Measurements from ENCODE around the gene ZNF302.

ZNF302 gene

DNA sequence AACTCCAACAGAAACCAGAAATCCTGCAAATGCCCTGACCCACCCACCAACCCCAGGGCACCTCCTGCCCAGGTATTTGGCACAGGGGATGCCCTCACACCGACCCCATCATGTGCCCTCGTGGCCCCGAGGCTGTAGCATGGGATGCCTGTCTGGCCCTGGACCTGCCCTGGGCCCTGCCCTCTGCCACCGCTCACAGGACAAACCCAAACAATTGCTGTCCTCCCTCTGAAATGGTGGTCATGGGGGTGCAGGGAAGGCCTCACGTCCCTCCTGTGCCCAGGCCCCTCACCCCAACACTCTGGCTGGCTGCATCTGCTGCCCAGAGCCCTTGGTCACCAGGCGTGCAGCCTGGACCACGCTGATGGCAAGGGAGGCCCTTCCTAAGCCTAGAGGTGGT, 54.5 kb downstream of the ZNF302 start:
- DNase-seq = peak in 1 of 51 donors; percentile 0

DNA sequence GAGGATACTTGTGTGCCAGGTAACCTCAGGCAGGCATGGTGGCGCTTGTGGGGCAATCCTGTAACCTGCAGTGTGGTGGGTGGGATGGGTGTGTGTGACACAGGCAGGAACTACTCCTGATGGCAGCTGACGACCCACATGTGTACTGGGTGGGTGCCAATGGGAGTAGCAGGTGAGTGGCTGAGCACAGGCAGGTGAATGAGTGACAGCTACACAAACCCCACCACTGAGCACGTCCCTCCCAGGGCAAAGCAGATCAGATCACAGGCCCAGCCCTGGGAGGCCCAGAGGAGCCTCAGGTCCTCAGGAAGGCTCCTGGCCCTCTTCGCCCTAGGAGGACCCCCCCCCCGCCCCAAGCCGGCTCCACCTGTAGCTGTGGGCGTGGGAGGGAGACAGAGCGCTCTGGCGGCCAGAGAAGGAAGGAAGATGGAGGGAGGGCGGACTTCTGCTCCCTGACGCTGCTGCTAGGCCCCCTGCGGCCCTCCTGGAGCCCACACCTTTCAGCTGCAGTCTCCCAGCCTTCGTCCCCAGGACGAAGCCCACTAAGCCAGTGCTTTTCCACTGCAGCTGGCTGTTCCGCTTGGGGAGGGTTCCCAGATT, 55.2 kb downstream of the ZNF302 start:
- no peak for DNase-seq

DNA sequence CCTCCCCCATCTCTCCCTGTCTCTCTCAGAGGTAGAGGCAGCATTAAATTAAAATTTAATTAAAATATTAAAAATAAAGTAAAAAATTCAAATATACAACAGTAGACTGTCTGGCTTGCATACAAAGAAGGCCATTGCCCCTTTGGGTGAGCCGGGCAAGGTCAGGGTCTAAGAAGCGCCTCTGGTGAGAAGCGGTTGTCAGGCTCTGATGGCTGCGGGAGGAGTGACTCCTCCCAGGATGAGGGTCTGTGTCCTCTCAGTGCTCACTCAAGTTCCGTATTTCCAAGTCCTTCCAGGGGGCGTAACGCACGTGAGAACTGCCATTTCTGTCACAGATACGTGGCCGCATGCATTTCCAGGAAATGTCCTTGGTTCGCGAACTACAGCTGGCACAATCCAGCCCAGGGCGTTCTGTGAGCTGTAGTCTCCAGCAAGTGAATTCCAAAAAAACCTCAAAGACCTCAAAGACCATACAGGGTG, 55.8 kb downstream of the ZNF302 start:
- DNase-seq = peak in 15 of 51 donors; percentile 51 to 81 (median 72)

DNA sequence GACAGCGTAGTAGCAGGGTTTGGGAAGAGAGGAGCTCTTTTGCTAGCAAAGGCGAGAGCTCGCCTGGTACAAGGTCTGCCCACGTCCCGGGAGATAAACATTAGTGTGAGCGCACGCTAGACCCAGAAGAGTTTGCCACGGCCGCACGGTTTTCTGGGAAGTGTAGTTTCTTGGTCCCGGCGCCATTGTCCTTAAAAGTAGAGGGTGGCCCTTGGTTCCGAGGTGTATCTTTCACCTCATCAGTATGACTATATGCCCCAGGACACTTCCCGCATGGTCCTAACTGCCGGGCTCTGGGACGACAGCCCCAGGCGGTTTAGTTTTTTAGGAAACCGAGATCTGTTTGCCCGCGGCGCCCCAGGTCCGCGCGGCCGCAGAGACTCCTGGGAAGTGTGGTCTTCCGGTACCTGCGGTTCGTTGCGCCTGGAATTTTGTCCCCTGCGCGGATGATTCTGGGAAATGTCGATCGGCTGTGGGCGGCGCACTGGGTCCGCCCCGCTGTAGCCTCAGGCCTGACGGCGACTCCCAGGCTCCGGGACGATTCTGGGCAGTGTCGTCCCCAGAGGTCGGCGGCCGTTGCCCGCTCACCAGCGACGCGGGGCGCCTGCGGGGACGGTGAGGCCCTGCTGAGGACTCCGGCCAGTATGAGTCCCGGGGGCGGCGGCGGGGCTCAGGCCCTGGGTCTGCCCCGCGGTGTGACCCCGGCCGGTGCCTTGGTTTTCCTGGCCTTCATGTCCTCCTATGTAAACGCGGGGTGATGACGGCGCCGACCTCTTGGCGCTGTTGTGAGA, 56.5 kb downstream of the ZNF302 start, which contains the start of gene ZNF181:
Gene ZNF181 (plus strand): TSS at position 498 of the 791 bp plus-strand sequence. CDS start 795 bp downstream, outside the sequence.
- DNase-seq = peak; percentile 53 to 98 (median 88)

DNA sequence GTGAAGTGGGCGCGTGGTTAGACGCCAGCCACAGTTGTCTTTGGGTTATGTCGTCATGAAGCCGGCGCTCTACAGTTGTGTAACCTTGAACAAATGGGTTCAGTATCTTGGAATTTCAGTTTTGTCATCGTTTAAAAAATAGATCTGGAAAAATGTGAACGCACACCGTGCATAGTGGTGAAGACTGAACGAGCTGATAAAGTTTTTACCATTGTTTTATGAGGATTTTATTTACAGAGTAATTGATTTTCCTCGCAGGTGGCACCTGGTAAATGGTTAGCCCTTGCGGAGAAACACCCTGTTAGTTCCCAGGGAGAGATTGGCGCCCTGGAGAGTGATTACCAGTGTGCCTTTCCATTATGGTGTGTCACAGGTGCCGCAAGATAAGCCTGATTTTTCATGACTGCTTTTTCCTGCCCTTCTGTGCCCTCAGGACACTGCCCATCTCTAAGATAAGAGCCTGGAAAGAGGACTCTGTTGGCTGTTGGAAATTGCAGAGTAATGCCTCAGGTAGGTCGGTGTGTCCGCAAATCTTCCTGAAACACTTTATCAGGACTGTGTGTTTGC, 57.1 kb downstream of the ZNF302 start:
- DNase-seq = no peak

Data from hypothalamus (tissue), 51 donors.